HEK293 (cell line): Measurements from ENCODE around the gene GALNT11.
A peak's percentile ranks its signal among the peaks of the same experiment; 100 is the strongest.
"Not testable (repeated sequence)": the region's sequence is repeated elsewhere in the genome, so short reads cannot be mapped to it uniquely, and the experiment has no call there.

ENCODE experiments used
- CTCF ChIA-PET: fragments of 350-600 bp; formaldehyde crosslinking; extraction: SDS; loops from one replicate; lab custom pipeline; 2021; ENCODE audit warnings: antibody characterized with exemption; lab: Yijun Ruan, JAX
- POLR2A ChIA-PET: fragments of 300-600 bp; formaldehyde crosslinking; extraction: SDS; loops from one replicate; lab custom pipeline; 2020; ENCODE audit warnings: antibody characterized with exemption, inconsistent platforms; lab: Yijun Ruan, JAX
- H3K27ac ChIP-seq: fragments of 200-500 bp; sonication (Bioruptor generic); 2 replicates; pipeline ENCODE4 v1.5.1; 2014; ENCODE audit warnings: low read depth, low read length, control low read depth, inconsistent platforms; ENCODE audit errors: extremely low read depth
- H3K36me3 ChIP-seq, 2 experiments: fragments of 200-500 bp in 1 of 2; sonication (Bioruptor generic) in 1 of 2; 1 replicate in 1 of 2; 2 replicates in 1 of 2; pipeline ENCODE4 v1.5.1; 2014 to 2017; ENCODE audit warnings: inconsistent platforms in 2 of 2, low read length in 2 of 2; ENCODE audit not compliant: control insufficient read depth in 2 of 2, insufficient read depth in 1 of 2
- H3K4me1 ChIP-seq: fragments of 200-500 bp; sonication (Bioruptor generic); 2 replicates; pipeline ENCODE4 v1.5.1; 2014; ENCODE audit warnings: mild to moderate bottlenecking, low read length, inconsistent platforms; ENCODE audit not compliant: control insufficient read depth, insufficient read depth
- H3K4me3 ChIP-seq: 2 replicates; pipeline ENCODE4 v1.5.1; 2011; ENCODE audit warnings: low read depth, mild to moderate bottlenecking, control low read depth, low read length, moderate library complexity
- H3K9me3 ChIP-seq: fragments of 200-500 bp; sonication (Bioruptor generic); 2 replicates; pipeline ENCODE4 v1.5.1; 2014; ENCODE audit warnings: low read depth, low read length, inconsistent platforms; ENCODE audit not compliant: control insufficient read depth, insufficient read depth
- FEZF1 ChIP-seq: fragments of 450-650 bp; formaldehyde crosslinking; IDR thresholded peaks from 2 replicates; pipeline ENCODE4 v1.5.1; 2016; ENCODE audit warnings: missing biosample characterization, missing genetic modification characterization
- OSR2 ChIP-seq: fragments of 450-650 bp; formaldehyde crosslinking; IDR thresholded peaks from 2 replicates; pipeline ENCODE4 v1.5.1; 2016; ENCODE audit warnings: missing biosample characterization, missing genetic modification characterization
- REPIN1 ChIP-seq: fragments of 450-650 bp; formaldehyde crosslinking; IDR thresholded peaks from 2 replicates; pipeline ENCODE4 v1.5.1; 2017; ENCODE audit warnings: missing biosample characterization, missing genetic modification characterization, low read depth
- SCRT2 ChIP-seq: fragments of 450-650 bp; formaldehyde crosslinking; IDR thresholded peaks from 2 replicates; pipeline ENCODE4 v1.5.1; 2016; ENCODE audit warnings: missing biosample characterization, missing genetic modification characterization
- SETDB1 ChIP-seq: IDR thresholded peaks from one replicate; pipeline ENCODE4 v1.6.1; 2017; ENCODE audit warnings: mild to moderate bottlenecking, low read length, moderate library complexity, mixed read lengths; ENCODE audit not compliant: insufficient read length
- ZBTB48 ChIP-seq: fragments of 450-650 bp; formaldehyde crosslinking; IDR thresholded peaks from 2 replicates; pipeline ENCODE4 v1.5.1; 2016; ENCODE audit warnings: missing biosample characterization, missing genetic modification characterization
- ZEB2 ChIP-seq: fragments of 450-650 bp; formaldehyde crosslinking; IDR thresholded peaks from 2 replicates; pipeline ENCODE4 v1.5.1; 2016; ENCODE audit warnings: missing biosample characterization, missing genetic modification characterization
- ZNF132 ChIP-seq: fragments of 450-650 bp; formaldehyde crosslinking; IDR thresholded peaks from 2 replicates; pipeline ENCODE4 v1.5.1; 2017; ENCODE audit warnings: missing biosample characterization, missing genetic modification characterization, borderline replicate concordance
- ZNF2 ChIP-seq: fragments of 450-650 bp; formaldehyde crosslinking; IDR thresholded peaks from 2 replicates; pipeline ENCODE4 v1.5.1; 2016; ENCODE audit warnings: missing biosample characterization, missing genetic modification characterization
- ZNF214 ChIP-seq: fragments of 450-650 bp; formaldehyde crosslinking; IDR thresholded peaks from 2 replicates; pipeline ENCODE4 v1.5.1; 2017; ENCODE audit warnings: missing biosample characterization, mild to moderate bottlenecking, missing genetic modification characterization, borderline replicate concordance
- ZNF221 ChIP-seq: fragments of 450-650 bp; formaldehyde crosslinking; IDR thresholded peaks from 2 replicates; pipeline ENCODE4 v1.5.1; 2017; ENCODE audit warnings: missing biosample characterization, missing genetic modification characterization, borderline replicate concordance
- ZNF274 ChIP-seq, 2 experiments: fragments of 200-500 bp in 1 of 2; fragments of 450-650 bp in 1 of 2; sonication (Bioruptor generic) in 1 of 2; formaldehyde crosslinking in 1 of 2; IDR thresholded peaks; 2 replicates each; pipeline versions ENCODE4 v1.5.1 to v1.6.1; 2014 to 2016; ENCODE audit warnings: borderline replicate concordance in 1 of 2, inconsistent platforms in 1 of 2, low read length in 1 of 2, missing biosample characterization in 1 of 2, missing genetic modification characterization in 1 of 2
- TF ChIP-seq, protein P1 (sequence below): fragments of 450-650 bp; formaldehyde crosslinking; IDR thresholded peaks from 2 replicates; pipeline ENCODE4 v1.5.1; 2016; ENCODE audit warnings: missing biosample characterization, missing genetic modification characterization, borderline replicate concordance

Gene GALNT11

GRCh38 chr7:152061086-152061485 is 35.6 kb downstream of the GALNT11 start:
- H3K36me3 ChIP-seq, H3K9me3 ChIP-seq, H3K4me1 ChIP-seq, H3K4me3 ChIP-seq, POLR2A ChIA-PET, H3K27ac ChIP-seq, CTCF ChIA-PET: not testable (repeated sequence)
- 0 out of 2 replicates have a peak, but pooled peaks have one; percentile 34 for TF ChIP-seq SCRT2 (tag by site-specific recombination)

GRCh38 chr7:152063192-152063591 is 37.7 kb downstream of the GALNT11 start:
- H3K4me3 ChIP-seq, H3K4me1 ChIP-seq, H3K9me3 ChIP-seq, H3K36me3 ChIP-seq, H3K27ac ChIP-seq, CTCF ChIA-PET, POLR2A ChIA-PET: not testable (repeated sequence)

DNA sequence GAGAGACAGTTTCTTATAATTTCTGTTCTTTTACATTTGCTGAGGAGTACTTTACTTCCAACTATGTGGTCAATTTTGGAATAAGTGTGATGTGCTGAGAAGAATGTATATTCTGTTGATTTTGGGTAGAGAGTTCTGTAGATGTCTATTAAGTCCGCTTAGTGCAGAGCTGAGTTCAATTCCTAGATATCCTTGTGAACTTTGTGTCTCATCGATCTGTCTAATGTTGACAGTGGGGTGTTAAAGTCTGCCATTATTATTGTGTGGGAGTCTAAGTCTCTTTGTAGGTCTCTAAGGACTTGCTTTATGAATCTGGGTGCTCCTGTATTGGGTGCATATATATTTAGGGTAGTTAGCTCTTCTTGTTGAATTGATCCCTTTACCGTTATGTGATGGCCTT is 38.3 kb downstream of the GALNT11 start:
- H3K4me1 ChIP-seq, POLR2A ChIA-PET, H3K4me3 ChIP-seq, H3K27ac ChIP-seq, H3K36me3 ChIP-seq, H3K9me3 ChIP-seq: not testable (repeated sequence)
- CTCF ChIA-PET, result interaction anchor here (1.2 kb wide), 1 partner anchor 16 kb away, joined by 3 read pairs; no protein-coding TSS in a partner anchor

GRCh38 chr7:152065800-152066344 is 40.4 kb downstream of the GALNT11 start:
- CTCF ChIA-PET, POLR2A ChIA-PET, H3K36me3 ChIP-seq, H3K4me3 ChIP-seq, H3K9me3 ChIP-seq, H3K4me1 ChIP-seq, H3K27ac ChIP-seq: not testable (repeated sequence)

DNA sequence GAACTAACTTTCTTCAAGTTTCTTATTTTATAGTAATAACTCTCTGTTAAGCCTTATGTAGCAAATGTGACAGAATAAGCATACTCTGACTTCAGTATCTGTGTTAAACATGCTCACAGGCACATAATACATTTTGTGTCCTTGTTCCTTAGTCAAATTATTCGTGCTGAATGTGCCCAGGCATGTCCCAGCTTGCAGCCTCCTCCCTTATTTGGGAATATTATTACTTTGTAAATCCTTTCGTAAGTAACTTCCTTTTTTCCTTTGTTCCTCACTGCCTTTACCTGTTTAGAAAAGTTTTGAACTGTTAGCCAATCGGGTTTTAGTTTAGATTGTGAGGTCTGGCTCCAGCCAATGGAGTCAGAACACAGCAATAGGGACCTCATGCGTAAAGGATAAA is 46.9 kb downstream of the GALNT11 start:
- no peak overlapping the region for H3K27ac ChIP-seq
- no peaks in the 10 kb centered on the region for H3K9me3 ChIP-seq
- no peaks in the 10 kb centered on the region for H3K36me3 ChIP-seq
- H3K4me1 ChIP-seq, result no peaks in the 10 kb centered on the region
- peak; percentile 49 for TF ChIP-seq SETDB1
- TF ChIP-seq OSR2 (tag by site-specific recombination), result no peak
- CTCF ChIA-PET, result no interaction called here
- POLR2A ChIA-PET, result interaction anchor here (0.5 to 0.7 kb wide), 2 partner anchors 18 to 633 kb away, joined by 4 to 5 read pairs; no protein-coding TSS in a partner anchor
- no peak overlapping the region for H3K4me3 ChIP-seq

DNA sequence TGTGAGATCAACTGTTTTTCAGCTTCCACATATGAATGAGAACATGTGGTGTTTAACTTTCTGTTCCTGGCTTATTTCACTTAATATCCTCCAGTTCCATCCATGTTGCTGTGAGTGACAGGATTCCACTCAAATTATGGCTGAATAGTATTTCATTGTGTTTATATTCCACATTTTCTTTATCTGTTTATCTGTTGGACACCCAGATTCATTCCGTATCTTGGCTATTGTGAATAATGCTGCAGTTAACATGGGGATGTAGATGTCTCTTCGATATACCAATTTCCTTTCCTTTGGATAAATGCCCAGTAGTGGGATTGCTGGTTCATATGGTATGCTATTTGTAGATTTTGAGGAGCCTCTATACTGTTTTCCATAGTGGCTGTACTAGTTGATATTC is 47.9 kb downstream of the GALNT11 start:
- no peak overlapping the region for H3K27ac ChIP-seq

GRCh38 chr7:152074673-152075072 is 49.2 kb downstream of the GALNT11 start:
- Histone ChIP-seq H3K4me3 (no peak overlapping the region), H3K36me3 (no peaks in the 10 kb centered on the region), H3K4me1 (peaks cover 4% of the 10 kb centered on the region; the same call in 1 of the 2 replicates), H3K27ac (no peak overlapping the region)
- ChIA-PET CTCF (interaction anchor here (0.6 kb wide), 1 partner anchor 25 kb away, joined by 3 read pairs; no protein-coding TSS in a partner anchor), POLR2A (no interaction called here)
- no peak for TF ChIP-seq REPIN1 (tag by site-specific recombination)
- TF ChIP-seq ZNF132, result no peak
- no peak for TF ChIP-seq ZBTB48 (tag by site-specific recombination)
- TF ChIP-seq ZEB2 (tag by site-specific recombination), result no peak
- TF ChIP-seq, protein P1, sequence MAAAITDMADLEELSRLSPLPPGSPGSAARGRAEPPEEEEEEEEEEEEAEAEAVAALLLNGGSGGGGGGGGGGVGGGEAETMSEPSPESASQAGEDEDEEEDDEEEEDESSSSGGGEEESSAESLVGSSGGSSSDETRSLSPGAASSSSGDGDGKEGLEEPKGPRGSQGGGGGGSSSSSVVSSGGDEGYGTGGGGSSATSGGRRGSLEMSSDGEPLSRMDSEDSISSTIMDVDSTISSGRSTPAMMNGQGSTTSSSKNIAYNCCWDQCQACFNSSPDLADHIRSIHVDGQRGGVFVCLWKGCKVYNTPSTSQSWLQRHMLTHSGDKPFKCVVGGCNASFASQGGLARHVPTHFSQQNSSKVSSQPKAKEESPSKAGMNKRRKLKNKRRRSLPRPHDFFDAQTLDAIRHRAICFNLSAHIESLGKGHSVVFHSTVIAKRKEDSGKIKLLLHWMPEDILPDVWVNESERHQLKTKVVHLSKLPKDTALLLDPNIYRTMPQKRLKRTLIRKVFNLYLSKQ, result no peak
- TF ChIP-seq ZNF221 (tag by site-specific recombination), result no peak
- no peak for TF ChIP-seq ZNF2 (tag by site-specific recombination)
- no peak for TF ChIP-seq ZNF214 (tag by site-specific recombination)
- no peak for TF ChIP-seq ZNF274 (IDR thresholded peaks at IDR 0.05; ENCODE audit: low read length)
- no peak for TF ChIP-seq ZNF274 (tag by site-specific recombination; IDR thresholded peaks at IDR 0.05; ENCODE audit: borderline replicate concordance)
- no peak for TF ChIP-seq SETDB1
- TF ChIP-seq, all 188 proteins: peak for 0
- H3K9me3 ChIP-seq, result no peaks in the 10 kb centered on the region

More for the DNA sequence above, 47.9 kb downstream of the GALNT11 start:
- ChIA-PET CTCF (no interaction called here), POLR2A (no interaction called here)
- no peak for TF ChIP-seq FEZF1
- Histone ChIP-seq H3K4me1 (peaks cover 4% of the 10 kb centered on the region; the same call in 1 of the 2 replicates), H3K4me3 (no peak overlapping the region), H3K36me3 (no peaks in the 10 kb centered on the region), H3K9me3 (no peaks in the 10 kb centered on the region)

GRCh38 chr7:152075379-152075778 is 49.9 kb downstream of the GALNT11 start:
- H3K9me3 ChIP-seq, H3K36me3 ChIP-seq, H3K4me3 ChIP-seq, POLR2A ChIA-PET, H3K4me1 ChIP-seq, H3K27ac ChIP-seq: not testable (repeated sequence)
- CTCF ChIA-PET, result interaction anchor here (0.6 kb wide), 2 partner anchors 24 to 596 kb away, joined by 3 read pairs; no protein-coding TSS in a partner anchor
